GM18508 (cell line): ENCODE data around the gene LPP.

Experiments used
- ATAC-seq: cut with Tn5 transposase; IDR thresholded peaks from one replicate; pipeline ENCODE4 v1.9.1; 2021; ENCODE audit warnings: moderate number of reproducible peaks; ENCODE audit not compliant: insufficient read depth, unreplicated experiment

Gene LPP

DNA sequence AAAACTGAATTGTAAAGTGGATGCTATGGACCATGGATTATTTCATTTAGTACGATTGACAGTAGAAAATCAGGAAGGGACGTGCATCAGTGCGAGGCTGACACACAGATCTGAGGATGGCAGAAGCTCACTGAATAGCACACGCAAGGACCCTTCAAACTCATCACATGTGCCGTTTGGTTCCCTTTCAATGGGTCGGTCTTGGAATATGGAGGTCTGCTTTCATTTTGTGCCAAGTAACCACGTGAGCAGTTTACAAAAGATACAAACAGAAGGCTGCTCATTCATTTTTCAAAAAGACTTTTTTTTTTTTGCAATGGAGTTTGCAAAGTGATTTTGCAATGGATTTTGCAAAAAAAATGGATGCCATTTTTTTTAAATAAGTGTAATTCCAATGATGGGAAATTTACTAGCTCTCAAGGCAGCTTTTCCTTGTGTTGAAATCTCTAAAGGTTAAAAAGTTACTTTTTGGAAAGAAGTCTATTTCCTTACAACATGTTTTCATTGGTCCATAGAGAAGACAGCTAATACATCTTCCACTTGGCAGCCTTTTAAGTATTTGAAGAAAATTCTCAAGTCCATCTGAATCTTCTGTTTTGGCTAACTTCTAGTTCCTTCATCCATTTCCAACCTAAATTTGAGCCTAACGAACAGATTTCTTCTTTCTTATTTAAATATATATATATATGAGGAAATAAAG, 625.5 kb downstream of the LPP start:
- ATAC-seq, result no peak

DNA sequence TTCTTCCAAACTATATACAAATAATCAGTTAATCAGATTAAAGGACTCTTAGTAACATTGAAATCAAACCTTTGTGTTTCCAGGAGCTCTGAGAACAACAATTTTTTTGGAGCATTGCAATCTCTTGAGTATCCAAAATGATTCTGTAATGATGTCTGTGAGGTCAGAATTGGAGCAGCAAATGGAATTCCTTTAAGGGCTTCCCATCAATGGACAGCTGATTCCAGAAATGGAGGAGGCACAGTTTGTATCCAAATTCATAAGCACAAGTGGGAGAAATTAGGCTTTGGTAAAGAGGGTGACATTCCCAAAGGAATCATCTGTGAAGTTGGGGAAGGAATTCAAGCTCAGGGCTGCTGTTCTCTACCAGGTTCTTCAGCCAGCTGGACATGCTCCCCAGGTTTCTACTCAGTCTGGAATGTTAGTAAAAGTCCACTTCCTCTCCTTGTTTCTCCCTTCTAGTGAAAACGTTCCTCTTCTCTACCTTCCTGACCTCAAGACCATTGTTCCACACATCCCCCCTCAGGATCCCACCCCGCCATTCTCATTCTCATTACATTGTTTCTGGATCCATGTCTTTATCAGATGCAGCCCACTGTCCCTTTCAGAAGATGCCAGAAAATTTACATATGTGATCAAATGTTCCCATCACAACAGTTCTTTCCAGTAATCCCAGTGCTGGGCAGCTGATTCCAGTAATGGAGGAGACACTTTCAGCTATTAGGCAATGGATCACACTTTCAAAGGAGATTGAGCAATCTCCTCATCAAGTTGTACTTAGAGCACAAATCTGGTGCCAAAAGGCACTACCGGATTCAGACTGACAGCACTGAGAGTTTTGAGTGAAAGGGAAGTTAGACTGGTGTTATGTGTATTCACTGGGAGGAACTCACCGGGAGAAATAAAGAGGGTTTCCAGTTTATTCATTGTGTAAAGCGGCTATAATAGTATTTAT, 626.5 kb downstream of the LPP start:
- no peak for ATAC-seq

DNA sequence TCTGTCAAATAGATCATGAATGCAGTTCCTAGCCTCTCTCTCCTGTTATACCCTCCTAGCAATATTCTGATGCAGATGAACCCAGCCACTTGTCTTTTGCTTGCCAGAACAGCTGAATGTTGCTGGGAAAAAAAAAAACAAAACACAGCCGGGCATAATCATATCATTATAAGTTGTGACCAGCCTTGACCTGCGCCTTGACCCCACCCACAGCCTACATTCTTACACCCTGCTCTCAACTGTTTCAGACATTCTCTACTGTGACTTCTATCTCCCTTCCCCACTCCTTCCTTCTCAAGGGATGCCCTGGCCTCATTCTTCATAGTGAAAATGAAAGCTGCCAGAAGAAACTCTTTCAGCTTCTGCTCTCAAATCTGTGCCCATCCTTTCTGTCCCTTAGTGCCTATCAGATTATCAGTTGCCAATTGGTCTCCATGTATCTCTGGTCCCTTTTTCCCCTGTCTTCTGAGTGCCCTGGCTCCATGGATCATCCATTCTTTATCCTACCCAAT, 628.7 kb downstream of the LPP start:
- no peak for ATAC-seq

DNA sequence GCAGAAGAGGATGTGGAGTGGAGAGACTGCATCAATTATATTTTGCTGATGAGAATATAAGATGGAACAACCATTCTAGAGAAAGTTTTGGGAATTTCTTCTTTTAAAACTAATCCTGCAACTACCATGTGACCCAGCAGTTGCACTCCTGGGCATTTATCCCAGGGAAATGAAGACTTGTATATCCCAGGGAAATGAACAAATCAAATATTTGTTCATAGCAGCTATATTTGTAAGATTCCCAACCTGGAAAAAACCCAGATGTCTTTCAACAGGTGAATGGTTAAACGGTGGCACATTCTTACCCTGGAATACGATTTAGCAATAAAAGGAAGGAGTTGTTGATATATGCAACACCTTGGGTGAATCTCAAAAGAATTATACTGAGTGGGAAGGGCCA, 632.5 kb downstream of the LPP start:
- ATAC-seq, result no peak

DNA sequence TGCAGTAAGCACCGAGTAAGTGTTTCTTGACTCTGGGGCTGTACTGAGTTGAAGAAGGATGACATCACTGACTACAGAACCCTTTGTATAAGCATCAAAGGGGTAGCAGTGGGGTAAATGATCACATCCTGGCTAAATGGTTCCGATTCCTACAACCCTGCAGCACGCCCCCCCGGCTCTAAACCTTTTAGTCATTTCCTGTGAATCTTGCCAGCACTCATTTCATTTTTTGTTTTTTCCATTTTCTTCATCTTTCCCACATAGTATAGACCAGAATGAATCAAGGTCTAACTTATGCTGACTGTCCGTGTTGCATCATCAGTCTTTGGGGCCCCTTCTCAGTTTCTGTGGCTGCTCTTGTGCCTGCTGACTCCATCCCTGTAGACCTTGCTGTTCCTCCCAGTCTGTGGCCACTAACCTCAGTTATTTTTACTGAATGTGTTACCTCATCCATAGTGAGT, 634.7 kb downstream of the LPP start:
- no peak for ATAC-seq

DNA sequence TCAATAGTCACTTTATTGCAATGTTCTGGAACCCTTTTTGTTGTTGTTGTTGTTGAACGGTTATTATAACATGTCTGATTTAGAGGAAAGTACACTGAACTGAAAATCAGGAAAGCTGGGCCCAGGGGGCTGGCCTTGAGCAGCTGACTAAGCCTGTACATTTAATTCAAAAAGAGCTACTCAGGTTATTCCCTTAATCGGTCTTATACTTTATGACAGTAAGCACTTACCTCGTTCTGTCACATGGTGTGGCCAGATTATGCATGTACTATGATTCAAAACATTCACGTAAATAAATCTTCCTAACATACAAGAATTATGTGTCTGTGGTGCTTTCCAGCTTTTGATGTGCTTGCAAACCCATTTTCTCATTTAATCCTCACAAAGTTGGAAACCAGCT, 635.3 kb downstream of the LPP start:
- ATAC-seq, result no peak

DNA sequence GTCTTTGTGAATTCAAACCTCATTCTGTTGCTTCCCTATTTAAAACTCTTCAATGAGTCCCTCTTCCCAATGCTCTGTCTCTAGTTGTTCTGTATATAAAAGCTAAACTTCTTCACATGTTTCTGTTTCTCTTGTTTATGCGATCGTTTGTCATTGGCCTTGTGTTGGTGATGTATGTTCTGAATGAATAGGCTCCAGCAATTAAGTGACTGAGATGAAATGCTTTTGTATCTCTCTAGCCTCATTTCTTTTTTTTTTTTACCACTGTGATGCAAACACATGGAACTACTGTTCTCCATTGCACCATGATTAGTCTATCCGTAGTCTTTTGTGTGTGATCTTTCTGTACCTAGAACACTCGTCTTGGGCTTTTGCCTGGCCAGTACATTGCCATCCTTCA, 637.4 kb downstream of the LPP start:
- no peak for ATAC-seq

DNA sequence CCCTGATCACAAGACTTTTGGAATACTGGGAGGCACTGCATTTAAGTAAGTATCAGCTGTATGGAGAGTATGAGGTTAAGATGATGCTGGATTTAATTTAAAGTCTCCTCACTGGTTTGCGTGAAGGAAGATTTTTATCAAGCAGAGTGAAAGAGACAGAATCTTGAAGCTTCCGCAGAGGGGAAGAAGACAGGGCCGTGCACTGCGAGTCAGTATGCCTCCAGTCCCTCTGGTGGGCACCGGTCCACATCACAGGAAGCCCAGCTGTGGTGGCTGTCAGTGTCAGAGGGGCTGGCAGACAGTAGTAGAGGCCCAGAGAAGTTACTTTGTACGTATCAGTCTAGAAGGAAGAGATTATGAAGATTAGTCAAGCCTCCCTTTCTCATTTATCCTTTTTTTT, 638.8 kb downstream of the LPP start:
- no peak for ATAC-seq

DNA sequence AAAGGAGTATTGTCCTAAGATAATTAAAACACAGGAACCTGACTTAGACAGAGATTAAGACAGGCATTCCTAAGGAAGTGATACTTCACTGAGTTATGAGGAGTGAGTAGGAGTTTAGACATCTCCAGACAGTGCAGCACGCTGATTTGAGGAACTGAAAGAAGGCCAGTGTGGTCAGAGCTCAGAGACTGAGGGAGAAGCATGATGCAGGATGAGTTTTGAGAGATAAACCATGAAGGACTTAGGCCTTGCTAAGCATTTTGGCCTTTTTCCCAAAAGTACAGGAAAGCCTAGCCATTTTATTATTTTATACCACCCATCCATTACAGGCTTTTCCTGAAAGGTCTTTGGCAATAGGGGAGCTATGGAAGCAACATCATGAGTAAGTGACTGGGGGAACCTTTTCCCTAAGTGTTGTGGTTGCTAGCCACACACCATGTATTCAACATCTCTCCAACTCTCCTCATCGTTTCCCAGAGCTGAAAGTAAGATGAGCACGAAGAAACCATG, 642.2 kb downstream of the LPP start:
- ATAC-seq, result no peak

DNA sequence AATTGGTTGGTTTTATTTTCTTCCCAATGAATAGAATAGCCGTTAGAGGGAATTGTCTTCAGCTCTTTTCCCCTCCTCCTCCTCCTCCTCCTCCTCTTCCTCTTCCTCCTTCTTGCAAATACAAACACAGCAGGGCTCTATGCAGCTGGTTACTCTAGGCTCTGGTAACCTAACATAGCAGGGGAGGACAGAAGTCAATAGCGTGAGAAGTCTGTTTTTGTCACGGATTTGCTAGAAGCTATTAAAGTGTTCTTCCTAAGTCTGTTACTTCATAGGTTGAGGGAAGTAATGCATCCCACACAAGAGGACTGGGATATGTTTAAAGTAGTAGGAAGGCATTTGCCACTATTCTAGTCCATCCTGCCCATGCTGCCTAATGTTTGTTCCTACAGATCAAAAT, 643.1 kb downstream of the LPP start:
- no peak for ATAC-seq

DNA sequence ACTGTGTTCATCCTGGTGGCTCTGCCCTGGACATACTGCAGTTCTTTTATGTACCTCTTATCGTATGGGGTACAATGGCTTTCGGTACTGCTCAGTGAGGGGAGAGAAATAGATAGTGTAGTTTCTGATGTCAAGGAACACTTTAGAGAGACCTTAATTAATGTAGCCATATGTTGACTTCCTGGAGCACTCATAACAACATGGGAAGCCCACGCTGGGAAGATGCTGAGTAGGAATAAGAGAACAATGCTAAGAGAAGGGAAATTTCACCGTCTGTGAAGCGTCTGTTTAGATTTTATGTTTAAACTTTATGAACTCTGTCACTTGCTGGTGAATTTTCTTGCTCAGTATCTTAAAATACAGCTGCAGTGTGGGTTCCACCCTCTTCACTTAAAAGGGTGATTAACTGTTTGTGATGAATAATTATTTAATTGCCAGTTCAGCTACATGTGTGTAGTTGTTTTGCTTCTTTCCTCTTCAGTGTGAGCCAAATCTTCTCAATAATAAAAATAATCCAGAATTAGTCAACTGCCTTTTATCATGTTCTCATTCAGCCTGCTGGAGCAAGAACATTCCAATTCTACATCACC, 644.7 kb downstream of the LPP start:
- no peak for ATAC-seq

DNA sequence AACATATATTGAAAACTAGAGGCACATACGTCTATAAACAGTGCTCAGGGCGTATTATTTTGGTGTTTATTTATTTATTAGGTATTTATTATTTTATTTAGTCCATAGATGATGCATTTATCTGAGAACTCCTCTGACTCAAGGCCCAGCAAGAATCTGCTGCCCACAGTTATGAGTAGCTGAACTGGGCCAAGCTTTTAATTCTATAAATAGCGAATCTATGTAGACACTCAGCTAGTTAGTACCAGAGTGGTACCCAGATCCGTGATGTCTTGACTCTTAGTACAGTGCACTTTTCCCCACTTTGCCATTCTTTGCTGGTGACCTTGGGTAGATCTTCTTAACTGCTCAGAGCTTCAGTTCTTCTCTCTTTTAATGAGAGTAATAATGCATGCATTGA, 647.4 kb downstream of the LPP start:
- no peak for ATAC-seq

DNA sequence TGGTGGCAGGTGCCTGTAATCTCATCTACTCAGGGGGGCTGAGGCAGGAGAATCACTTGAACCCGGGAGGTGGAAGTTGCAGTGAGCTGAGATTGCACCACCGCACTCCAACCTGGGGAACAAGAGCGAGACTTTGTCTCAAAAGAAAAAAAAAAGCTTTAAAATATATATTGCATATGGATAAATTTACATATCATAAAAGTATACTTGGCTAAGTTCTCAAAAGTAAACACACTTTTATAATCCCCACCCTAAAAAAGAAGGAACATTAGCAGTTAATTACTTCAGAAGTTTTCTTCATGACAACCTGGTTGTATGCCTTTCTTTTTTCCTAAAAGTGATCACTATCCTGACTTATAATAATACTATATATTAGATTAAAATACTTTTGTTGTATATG, 648.7 kb downstream of the LPP start:
- no peak for ATAC-seq

DNA sequence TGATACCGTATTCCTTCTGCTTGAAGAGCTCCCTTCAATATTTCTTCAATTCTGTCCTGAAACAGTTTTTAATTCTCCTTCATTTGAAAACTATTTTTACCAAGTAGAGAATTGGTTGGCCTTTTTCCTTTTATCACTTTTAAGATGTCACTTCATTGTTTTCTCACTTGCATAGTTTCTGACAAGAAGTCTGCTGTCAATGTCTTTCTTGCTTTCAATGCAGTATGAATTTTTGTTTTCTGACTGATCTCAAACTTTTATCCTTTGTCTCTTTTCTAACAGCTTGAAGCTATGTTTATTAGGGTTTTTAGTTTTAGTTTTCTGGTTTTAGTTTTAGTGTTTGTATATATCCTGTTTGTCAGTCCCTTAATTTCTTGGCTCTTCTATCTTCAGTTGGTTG, 653.0 kb downstream of the LPP start:
- ATAC-seq, result no peak

DNA sequence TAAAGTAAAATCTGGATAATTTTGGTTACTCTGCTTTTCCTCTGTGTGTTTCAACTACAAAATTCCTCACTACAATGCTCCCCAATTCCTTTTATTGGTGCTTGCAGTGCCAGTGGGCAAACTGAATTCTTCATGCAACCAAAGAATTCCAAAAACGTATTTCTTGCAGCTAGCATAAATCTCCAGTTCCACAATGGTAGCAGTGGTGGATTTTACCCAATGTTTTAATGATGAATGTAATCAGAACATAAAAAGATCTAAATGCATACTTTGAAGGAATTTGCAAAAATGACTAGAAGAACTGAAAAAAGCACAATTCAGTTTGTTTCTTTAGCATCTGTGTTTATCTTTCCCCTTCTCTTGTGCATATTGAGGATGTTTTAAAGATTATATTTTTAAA, 658.2 kb downstream of the LPP start:
- ATAC-seq, result no peak

DNA sequence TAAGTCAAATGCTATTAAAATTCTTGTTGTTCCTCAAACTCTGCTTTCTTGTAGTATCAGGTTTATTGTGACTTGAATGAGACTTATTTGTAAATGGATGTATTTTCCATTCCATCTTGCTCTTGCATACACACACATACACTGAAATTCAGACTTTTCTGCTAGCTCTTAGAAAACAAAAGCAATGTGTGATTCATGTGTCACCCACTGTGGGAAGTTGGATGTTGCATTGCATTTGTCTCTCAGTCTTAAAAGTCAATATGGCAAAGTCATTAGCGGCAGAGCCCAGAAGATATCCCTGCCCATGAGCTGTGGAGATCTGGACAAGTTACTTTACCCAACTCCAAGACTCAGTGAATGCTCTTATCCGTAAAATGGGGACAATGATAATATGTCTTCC, 660.6 kb downstream of the LPP start:
- no peak for ATAC-seq

DNA sequence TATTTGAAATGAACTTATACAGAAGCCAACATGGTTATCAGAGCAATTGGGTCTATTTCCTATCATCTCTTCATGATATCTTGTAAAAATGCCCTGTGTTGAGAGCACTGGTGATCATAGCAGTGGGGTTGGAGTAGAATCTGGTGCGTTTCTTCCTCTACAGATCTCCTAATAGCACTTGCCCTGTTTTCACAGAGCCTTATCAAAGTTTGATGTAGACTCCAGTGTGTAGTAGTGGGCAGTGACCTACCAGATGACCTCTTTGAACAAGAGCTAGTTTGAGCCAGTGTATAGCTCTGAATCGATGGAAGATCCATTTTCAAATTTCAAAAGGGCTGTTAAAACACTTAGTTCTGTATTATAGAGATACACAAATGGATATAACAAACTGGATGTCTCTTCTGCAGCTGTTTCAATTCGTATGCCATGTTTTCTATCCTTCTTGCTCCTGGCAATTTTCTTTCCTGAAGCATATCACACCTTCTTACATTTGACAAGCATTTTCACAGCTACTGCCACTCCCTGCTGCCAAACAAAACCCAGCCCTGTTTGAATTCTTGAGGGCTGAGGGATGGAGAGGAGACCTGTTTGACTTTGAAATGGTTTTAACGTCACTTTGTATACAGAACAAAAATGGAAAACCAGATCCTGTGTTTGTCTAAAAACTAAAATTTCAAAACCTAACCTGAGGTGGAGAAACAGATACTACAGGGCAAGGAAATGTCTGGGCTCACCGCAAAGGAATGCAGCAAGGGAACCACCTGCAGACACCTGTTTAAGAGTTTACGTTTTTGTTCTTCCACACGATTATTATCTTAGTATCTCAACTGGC, 663.4 kb downstream of the LPP start:
- ATAC-seq, result no peak

DNA sequence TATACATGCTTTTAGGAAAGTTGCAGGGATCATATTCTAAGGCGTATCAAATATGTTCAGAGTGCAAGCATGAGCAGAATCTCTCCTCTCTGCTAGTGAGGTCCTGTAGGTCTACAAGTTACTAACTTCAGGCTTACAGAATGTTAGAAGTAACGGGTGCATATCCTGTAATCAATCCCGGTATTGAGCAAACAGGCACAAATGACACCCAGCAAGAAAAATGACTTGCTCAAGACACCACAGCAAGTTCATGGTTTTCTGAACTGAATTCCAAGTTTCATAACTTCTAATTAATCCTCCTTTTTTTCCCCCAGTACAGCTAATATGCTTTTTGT, 663.9 kb downstream of the LPP start:
- ATAC-seq, result no peak

DNA sequence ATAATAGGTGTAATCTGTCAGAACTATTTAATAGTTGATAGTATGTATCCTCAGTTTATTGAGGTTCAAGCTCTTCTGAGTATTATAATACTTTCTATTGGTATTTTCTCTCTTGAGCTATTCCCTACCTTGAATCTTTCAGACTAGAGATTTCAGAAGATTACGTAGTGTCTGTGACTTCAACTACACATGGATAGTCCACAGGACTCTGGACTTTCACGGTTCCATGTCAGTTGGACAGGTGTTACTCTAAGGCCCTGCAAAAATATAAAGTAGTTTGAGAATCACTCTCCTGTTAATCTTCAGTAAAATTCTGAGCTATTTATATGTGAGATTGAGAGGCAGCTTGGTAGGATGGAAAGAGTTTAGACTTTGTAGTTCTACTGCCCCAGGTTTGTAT, 664.3 kb downstream of the LPP start:
- ATAC-seq, result no peak

DNA sequence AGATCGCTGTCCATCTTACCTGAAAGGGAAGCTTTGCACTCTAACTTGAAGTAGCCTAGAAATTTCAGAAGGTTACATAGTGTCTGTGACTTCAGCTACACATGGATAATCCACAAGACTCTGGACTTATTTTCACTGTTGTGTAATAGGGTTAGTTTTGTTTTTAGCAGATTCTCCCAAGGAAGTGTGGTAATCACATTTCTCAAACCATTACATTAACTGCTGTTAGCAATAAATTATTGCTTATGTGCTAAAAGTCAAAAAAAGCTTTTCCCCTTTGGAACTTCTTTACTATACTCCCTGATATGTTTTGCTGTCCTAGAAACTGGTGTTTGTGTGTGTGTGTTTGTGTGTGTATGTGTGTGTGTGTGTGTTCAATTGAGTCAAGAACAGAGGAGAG, 666.0 kb downstream of the LPP start:
- ATAC-seq, result no peak
